Measurements from ENCODE around the gene THEMIS. TPM values are rescaled to one million over a fixed set of nuclear protein-coding genes. Genes with fewer than 3 reads are reported as not detected.

The THEMIS gene
- polyA plus RNA-seq, 1 donor from 2014 or later = not detected

DNA sequence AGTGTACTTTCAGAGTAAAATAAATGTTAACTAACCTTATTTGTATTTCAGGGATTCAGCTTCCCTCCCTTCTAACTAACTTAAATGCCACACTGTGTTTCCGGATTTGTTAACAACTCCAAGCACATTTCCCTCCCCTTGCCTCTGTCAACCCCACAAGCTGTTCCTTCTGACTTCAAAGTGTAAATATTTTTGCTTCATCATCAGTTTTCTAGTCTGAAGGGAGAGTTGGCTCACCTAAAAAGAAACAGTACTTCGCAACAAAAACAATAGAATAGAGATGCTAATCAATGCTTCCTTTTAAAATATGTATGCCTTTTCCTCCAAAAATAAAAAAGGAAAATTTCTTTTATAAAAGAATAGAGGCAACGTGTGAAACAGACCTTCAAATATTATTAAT, 132.6 kb downstream of the THEMIS start:
- no peak for TF ChIP-seq EP300 (conservative IDR thresholded peaks at IDR 0.05; ENCODE audit: poor library complexity, severe bottlenecking)
- TF ChIP-seq, protein P1, sequence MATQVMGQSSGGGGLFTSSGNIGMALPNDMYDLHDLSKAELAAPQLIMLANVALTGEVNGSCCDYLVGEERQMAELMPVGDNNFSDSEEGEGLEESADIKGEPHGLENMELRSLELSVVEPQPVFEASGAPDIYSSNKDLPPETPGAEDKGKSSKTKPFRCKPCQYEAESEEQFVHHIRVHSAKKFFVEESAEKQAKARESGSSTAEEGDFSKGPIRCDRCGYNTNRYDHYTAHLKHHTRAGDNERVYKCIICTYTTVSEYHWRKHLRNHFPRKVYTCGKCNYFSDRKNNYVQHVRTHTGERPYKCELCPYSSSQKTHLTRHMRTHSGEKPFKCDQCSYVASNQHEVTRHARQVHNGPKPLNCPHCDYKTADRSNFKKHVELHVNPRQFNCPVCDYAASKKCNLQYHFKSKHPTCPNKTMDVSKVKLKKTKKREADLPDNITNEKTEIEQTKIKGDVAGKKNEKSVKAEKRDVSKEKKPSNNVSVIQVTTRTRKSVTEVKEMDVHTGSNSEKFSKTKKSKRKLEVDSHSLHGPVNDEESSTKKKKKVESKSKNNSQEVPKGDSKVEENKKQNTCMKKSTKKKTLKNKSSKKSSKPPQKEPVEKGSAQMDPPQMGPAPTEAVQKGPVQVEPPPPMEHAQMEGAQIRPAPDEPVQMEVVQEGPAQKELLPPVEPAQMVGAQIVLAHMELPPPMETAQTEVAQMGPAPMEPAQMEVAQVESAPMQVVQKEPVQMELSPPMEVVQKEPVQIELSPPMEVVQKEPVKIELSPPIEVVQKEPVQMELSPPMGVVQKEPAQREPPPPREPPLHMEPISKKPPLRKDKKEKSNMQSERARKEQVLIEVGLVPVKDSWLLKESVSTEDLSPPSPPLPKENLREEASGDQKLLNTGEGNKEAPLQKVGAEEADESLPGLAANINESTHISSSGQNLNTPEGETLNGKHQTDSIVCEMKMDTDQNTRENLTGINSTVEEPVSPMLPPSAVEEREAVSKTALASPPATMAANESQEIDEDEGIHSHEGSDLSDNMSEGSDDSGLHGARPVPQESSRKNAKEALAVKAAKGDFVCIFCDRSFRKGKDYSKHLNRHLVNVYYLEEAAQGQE (IDR thresholded peaks at IDR 0.05; ENCODE audit: borderline replicate concordance) = no peak
- TF ChIP-seq, protein P2, sequence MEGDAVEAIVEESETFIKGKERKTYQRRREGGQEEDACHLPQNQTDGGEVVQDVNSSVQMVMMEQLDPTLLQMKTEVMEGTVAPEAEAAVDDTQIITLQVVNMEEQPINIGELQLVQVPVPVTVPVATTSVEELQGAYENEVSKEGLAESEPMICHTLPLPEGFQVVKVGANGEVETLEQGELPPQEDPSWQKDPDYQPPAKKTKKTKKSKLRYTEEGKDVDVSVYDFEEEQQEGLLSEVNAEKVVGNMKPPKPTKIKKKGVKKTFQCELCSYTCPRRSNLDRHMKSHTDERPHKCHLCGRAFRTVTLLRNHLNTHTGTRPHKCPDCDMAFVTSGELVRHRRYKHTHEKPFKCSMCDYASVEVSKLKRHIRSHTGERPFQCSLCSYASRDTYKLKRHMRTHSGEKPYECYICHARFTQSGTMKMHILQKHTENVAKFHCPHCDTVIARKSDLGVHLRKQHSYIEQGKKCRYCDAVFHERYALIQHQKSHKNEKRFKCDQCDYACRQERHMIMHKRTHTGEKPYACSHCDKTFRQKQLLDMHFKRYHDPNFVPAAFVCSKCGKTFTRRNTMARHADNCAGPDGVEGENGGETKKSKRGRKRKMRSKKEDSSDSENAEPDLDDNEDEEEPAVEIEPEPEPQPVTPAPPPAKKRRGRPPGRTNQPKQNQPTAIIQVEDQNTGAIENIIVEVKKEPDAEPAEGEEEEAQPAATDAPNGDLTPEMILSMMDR (IDR thresholded peaks at IDR 0.05; ENCODE audit: poor library complexity, severe bottlenecking) = no peak
- no peak for TF ChIP-seq POLR2AphosphoS5 (IDR thresholded peaks at IDR 0.05)
- TF ChIP-seq TAF1 (IDR thresholded peaks at IDR 0.05; ENCODE audit: low read depth) = no peak
- TF ChIP-seq SMC3 (conservative IDR thresholded peaks at IDR 0.05; ENCODE audit: poor library complexity) = no peak
- TF ChIP-seq EZH2 (IDR thresholded peaks at IDR 0.05; ENCODE audit: borderline replicate concordance, insufficient read depth, low read length, poor library complexity, severe bottlenecking) = no peak
- no peak for TF ChIP-seq RAD21 (conservative IDR thresholded peaks at IDR 0.05)
- TF ChIP-seq MXI1 (conservative IDR thresholded peaks at IDR 0.05; ENCODE audit: poor library complexity, severe bottlenecking) = no peak
- no peaks in the 10 kb centered on the region for H4K20me1 ChIP-seq (ENCODE audit: insufficient read depth)
- no peaks in the 10 kb centered on the region for H3F3A ChIP-seq (ENCODE audit: insufficient read depth, low read length, poor library complexity, severe bottlenecking)
- no peaks in the 10 kb centered on the region for H3K9me3 ChIP-seq (ENCODE audit: low read length)
- H3K27ac ChIP-seq (ENCODE audit: low read length) = no peak overlapping the region
- H3K4me3 ChIP-seq (ENCODE audit: low read length) = no peak overlapping the region
- H2AFZ ChIP-seq (ENCODE audit: low read depth, low read length) = no peak overlapping the region
- H3K9me2 ChIP-seq (ENCODE audit: insufficient read depth, low read length) = no peaks in the 10 kb centered on the region
- no peak overlapping the region for H3K4me2 ChIP-seq (ENCODE audit: low read length)
- no peaks in the 10 kb centered on the region for H3K27me3 ChIP-seq (ENCODE audit: insufficient read depth, low read depth, low read length)
- H3K9ac ChIP-seq (ENCODE audit: low read length) = no peak overlapping the region
- H3K79me2 ChIP-seq (replicated peaks; ENCODE audit: insufficient read depth, low read length) = no peaks in the 10 kb centered on the region
- no peaks in the 10 kb centered on the region for H3K36me3 ChIP-seq (ENCODE audit: insufficient read depth, low read length)

DNA sequence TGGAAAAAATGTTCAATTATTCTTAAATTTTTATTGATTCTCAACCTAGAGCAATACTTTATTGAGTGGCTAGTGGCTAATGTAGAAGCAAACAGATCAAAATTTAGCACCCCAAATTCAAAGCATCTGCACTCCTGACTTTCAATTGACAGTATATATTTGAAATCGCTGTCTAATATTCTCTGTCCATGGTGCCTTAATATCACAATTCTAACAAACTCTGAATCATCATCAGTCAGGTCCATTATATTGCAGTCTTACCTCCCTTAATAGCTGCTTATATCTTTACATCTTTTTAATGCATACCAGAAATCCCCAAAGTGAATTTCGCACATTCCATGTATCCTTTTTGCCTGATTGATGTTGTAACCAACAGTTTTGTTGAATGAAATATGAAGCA, 134.9 kb downstream of the THEMIS start:
- Histone ChIP-seq H4K20me1 (ENCODE audit: insufficient read depth) (no peaks in the 10 kb centered on the region), H3K9me3 (ENCODE audit: low read length) (no peaks in the 10 kb centered on the region), H3K4me3 (ENCODE audit: low read length) (no peak overlapping the region), H2AFZ (ENCODE audit: low read depth, low read length) (no peak overlapping the region), H3K9ac (ENCODE audit: low read length) (no peak overlapping the region), H3K4me2 (ENCODE audit: low read length) (no peak overlapping the region), H3K27me3 (ENCODE audit: insufficient read depth, low read depth, low read length) (no peaks in the 10 kb centered on the region), H3K9me2 (ENCODE audit: insufficient read depth, low read length) (no peaks in the 10 kb centered on the region), H3K27ac (ENCODE audit: low read length) (no peak overlapping the region), H3K79me2 (replicated peaks; ENCODE audit: insufficient read depth, low read length) (no peaks in the 10 kb centered on the region), H3F3A (ENCODE audit: insufficient read depth, low read length, poor library complexity, severe bottlenecking) (no peaks in the 10 kb centered on the region), H3K36me3 (ENCODE audit: insufficient read depth, low read length) (no peaks in the 10 kb centered on the region)
- TF ChIP-seq, protein P1 (IDR thresholded peaks at IDR 0.05; ENCODE audit: borderline replicate concordance) = no peak
- TF ChIP-seq EP300 (conservative IDR thresholded peaks at IDR 0.05; ENCODE audit: poor library complexity, severe bottlenecking) = no peak
- TF ChIP-seq EZH2 (IDR thresholded peaks at IDR 0.05; ENCODE audit: borderline replicate concordance, insufficient read depth, low read length, poor library complexity, severe bottlenecking) = no peak
- TF ChIP-seq, protein P2 (IDR thresholded peaks at IDR 0.05; ENCODE audit: poor library complexity, severe bottlenecking) = no peak
- no peak for TF ChIP-seq MXI1 (conservative IDR thresholded peaks at IDR 0.05; ENCODE audit: poor library complexity, severe bottlenecking)
- no peak for TF ChIP-seq TAF1 (IDR thresholded peaks at IDR 0.05; ENCODE audit: low read depth)
- TF ChIP-seq SMC3 (conservative IDR thresholded peaks at IDR 0.05; ENCODE audit: poor library complexity) = no peak
- no peak for TF ChIP-seq POLR2AphosphoS5 (IDR thresholded peaks at IDR 0.05)
- no peak for TF ChIP-seq RAD21 (conservative IDR thresholded peaks at IDR 0.05)

Measured in neural cell (in vitro differentiated cells).